G401.6 (cell line): Measurements from ENCODE around the gene HAGH.
"Not testable (repeated sequence)": the region's sequence is repeated elsewhere in the genome, so short reads cannot be mapped to it uniquely, and the experiment has no call there.

ENCODE experiments used
- FAIRE-seq: peaks from 2 replicates; lab custom pipeline; 2012; peaks lifted over from hg19 to GRCh38; lab: Jason Lieb, UNC

Gene HAGH

DNA sequence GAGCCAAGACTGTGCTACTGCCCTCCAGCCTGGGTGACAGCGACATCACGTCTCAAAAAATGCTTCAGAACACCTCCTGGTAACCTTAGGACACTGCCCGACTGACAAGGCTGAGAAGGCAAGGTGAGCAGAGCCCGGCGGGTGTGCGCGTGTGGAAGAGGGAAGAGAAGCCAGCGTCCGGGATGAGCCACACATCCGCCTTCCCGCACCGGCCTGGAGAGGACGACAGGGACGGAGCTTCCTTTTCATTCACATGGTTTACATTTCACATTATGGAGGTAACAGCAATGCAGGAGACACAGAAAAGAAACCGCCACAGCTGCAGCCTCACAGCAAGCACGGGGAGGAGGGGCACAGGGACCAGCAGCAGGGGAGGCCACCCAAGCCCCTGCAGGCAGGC lies 16.5 kb downstream of the HAGH start:
- FAIRE-seq, result no peak

DNA sequence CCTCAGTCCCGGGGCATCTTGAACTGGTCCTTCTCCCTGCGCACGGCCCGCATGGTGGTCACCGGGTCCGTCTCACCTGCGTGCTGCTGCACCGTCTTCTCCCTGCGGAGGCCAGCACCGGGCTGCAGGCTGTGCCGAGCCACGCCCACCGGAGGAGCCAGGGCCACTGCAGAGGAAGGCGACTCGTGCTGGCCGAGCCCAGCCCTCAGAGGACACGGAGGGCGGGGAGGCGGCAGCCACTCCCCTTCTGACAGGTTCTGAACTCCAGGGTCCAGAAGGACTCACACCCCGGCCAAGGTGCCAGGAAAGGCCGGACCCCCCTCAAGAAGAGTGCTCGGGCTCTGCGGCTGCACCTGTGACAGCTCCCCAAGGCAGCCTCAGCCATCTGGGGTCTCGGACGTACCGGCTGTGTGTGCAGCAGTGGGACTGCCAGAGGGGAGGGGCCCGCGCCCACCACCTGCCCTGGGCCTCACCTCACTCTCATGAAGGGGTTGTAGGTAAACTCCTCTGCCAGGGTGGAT lies 17.3 kb downstream of the HAGH start:
- FAIRE-seq, result no peak

- no peak for FAIRE-seq
These were observed 17.9 kb downstream of the HAGH start for GRCh38 chr16:1808691-1809090.

GRCh38 chr16:1807626-1808025 lies 19.0 kb downstream of the HAGH start:
- no peak for FAIRE-seq

GRCh38 chr16:1800701-1801100 lies 25.9 kb downstream of the HAGH start:
- FAIRE-seq, result no peak

DNA sequence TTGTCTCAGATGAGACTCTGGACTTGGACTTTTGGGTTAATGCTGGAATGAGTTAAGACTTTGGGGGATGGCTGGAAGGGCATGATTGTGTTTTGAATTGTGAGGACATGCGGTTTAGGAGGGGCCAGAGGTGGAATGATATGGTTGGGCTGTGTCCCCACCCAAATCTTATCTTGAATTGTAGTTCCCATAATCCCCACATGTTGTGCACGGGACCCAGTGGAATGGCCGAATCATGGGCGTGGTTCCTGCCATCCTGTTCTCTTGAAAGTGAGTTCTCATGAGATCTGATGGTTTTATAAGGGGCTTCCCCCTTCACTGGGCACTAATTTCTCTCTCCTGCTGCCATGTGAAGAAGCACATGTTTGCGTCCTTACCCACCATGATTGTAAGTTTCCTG lies 27.4 kb downstream of the HAGH start:
- not testable (repeated sequence) for FAIRE-seq

GRCh38 chr16:1794908-1795666 lies 31.5 kb downstream of the HAGH start:
- FAIRE-seq, result no peak

- no peak for FAIRE-seq
These were observed 32.3 kb downstream of the HAGH start for GRCh38 chr16:1794221-1794871.

GRCh38 chr16:1793578-1794220 lies 32.9 kb downstream of the HAGH start, which contains the start of gene IGFALS:
Gene IGFALS (minus strand): TSS chr16:1793705. CDS start chr16:1793652, 53 bp downstream.
- FAIRE-seq, result no peak

DNA sequence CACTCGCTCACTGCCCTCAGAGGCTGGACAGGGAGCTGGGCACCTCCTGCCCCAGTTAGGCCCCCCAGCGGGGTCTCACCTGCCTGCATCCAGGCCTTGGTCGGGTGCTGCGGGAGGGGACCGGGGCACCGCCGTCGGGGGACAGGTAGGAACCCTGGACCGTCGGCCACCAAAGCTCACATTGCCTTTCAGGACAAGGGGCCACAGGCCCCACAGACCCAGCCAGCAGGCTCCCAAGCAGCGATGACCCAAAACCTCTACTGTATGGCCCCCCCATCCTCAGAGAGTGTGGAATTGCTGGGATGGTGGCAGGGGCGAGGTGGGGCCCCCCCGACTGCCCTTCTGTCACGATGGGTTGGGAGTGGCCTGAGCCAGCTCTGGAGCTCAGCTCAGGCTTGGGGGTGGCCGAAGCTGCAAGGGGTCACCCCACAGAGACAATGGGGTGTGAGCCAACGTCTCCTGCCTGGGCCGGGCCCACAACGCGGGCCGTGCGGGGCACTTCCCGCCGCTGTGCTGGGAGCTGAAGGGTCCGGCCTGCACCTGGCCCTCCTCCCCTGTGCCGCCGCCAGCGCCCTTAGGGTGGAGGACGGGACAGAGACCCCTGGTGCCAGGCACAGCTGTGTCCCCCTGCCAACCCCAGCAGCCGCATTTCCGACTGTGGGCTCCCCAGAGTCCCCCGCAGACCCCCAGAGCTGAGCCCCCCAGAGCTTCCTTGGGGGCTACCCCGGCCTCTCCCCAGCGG lies 33.6 kb downstream of the HAGH start:
- no peak for FAIRE-seq

GRCh38 chr16:1791943-1792812 lies 34.4 kb downstream of the HAGH start:
- no peak for FAIRE-seq

DNA sequence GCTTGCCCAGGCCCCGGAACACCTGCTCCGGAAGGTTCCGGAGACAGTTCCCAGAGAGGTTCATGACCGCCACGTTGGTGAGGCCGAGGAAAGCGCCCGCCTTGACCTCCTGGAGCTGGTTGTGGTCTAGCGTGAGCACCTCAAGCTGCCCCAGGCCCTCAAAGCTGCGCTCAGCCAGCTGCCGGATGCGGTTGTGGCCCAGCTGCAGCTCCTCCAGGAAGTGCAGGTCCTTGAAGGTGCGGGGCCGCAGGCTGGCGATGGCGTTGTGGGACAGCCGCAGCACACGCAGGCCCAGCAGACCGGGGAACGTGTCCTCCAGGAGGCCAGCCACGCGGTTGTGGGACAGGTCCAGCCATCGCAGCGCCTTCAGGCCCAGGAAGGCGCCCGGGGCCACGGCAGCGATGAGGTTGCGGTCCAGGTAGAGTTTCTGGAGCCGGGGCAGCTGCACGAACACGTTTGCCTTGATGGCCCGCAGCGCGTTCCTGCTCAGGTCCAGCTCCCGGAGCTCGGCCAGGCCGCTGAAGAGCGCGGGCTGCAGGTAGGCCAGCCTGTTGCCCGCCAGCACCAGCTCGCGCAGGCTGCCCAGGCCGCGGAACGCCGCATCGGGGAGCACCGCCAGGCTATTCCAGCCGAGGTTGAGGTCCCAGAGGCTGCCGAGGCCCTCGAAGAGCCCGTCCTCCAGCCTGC lies 35.2 kb downstream of the HAGH start:
- FAIRE-seq, result no peak

GRCh38 chr16:1790611-1791255 lies 35.9 kb downstream of the HAGH start:
- no peak for FAIRE-seq

DNA sequence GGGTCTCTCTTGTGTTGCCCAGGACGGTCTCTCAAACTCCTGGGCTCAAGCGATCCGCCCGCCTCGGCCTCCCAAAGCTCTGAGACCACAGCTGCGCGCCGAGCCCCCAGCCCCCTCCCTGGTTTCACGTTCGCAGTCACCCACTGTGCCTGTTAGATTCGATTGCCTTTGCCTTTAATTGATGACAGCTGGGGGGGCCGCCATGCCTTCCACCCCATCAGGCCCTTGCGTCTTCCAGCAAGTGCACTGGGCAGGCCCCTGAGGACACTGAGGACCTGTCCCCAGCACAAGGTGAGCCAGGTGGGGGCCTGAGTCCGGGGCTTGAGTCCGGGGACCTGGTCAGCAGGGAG lies 36.4 kb downstream of the HAGH start:
- no peak for FAIRE-seq

DNA sequence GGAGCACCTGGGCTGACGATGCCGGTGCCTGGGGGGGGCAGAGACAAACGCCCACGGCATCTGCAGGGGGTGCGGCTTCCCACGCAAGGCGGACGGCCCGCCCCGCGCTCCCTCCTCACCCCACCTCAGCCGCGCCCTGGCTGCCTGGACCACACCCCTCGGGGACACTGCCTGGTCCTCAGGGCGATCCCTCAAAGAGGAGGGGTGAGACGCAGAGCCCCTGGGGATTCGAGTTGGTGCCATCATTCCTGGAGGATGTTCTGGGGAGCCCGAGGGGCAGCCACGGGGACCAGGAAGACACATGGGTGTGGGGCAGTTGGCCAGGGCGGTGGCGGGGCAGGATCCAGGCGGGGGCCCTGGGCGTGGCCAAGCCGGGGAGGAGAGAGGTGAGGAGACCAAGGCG lies 37.0 kb downstream of the HAGH start:
- no peak for FAIRE-seq

GRCh38 chr16:1788708-1789100 lies 37.9 kb downstream of the HAGH start:
- no peak for FAIRE-seq

GRCh38 chr16:1788095-1788707 lies 38.4 kb downstream of the HAGH start:
- FAIRE-seq, result no peak

- no peak for FAIRE-seq
These were observed 39.1 kb downstream of the HAGH start for GRCh38 chr16:1787322-1788094.

DNA sequence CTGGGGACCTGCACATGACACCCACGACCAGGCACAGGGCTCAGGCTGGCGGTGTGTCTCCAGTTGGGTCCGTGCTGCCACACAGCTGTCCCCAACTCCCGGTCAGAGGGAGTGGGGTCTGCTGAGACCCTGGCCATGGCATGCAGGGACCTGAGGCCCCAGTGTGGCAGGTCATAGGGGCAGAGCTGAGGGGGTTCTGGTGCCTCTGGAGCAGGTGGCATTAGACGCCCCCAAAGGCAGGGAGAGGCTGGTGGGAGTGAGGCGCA lies 39.6 kb downstream of the HAGH start:
- FAIRE-seq, result no peak
